CD4-positive, CD25-positive, alpha-beta regulatory T cell (primary cell): Measurements from ENCODE around the gene LPCAT3. TPM values are rescaled to one million over a fixed set of nuclear protein-coding genes. Genes with fewer than 3 reads are reported as not detected.

Experiments used
- ATAC-seq, 2 donors: fragments of 150-1000 bp; cut with Tn5 transposase; one replicate each; pipeline ENCODE4 v1.10.0; 2021; ENCODE audit warnings: low read depth in 2 of 2, moderate number of reproducible peaks in 2 of 2, moderate library complexity in 1 of 2
- DNase-seq, 3 donors: peaks; one replicate each; pipeline versions ENCODE4 v3.0.0 to v3.0.0-alpha.2; 2012 to 2022; ENCODE audit warnings: mixed read lengths in 1 of 3
- H3K27ac ChIP-seq: one replicate; pipeline ENCODE4 v1.7.0; 2013; ENCODE audit warnings: mild to moderate bottlenecking, low read length; ENCODE audit not compliant: insufficient read depth, poor library complexity, severe bottlenecking
- H3K27me3 ChIP-seq: one replicate; pipeline ENCODE4 v1.7.0; 2013; ENCODE audit warnings: low read length; ENCODE audit not compliant: control insufficient read depth, insufficient read depth
- H3K36me3 ChIP-seq: one replicate; pipeline ENCODE4 v1.7.0; 2013; ENCODE audit warnings: mild to moderate bottlenecking, low read length, moderate library complexity; ENCODE audit not compliant: control insufficient read depth, insufficient read depth
- H3K4me1 ChIP-seq: 2 replicates; pipeline ENCODE4 v1.7.0; 2013; ENCODE audit warnings: mild to moderate bottlenecking, low read length; ENCODE audit not compliant: insufficient read depth, control insufficient read depth, poor library complexity, severe bottlenecking
- H3K4me3 ChIP-seq: one replicate; pipeline ENCODE4 v1.7.0; 2013; ENCODE audit warnings: low read depth, mild to moderate bottlenecking, low read length, moderate library complexity
- H3K9me3 ChIP-seq, 2 experiments: 1 replicate in 1 of 2; 2 replicates in 1 of 2; pipeline ENCODE4 v1.7.0; 2013; ENCODE audit warnings: low read length in 2 of 2, mild to moderate bottlenecking in 1 of 2, moderate library complexity in 1 of 2; ENCODE audit not compliant: control insufficient read depth in 2 of 2
- H3K27ac Mint-ChIP-seq, 3 donors: one replicate each; pipeline ENCODE4 v1.8.0; 2020 to 2022; ENCODE audit warnings: mild to moderate bottlenecking in 3 of 3, mixed read lengths in 3 of 3, moderate library complexity in 2 of 3
- H3K27me3 Mint-ChIP-seq: one replicate; pipeline ENCODE4 v1.8.0; 2022; ENCODE audit warnings: mild to moderate bottlenecking, mixed read lengths
- H3K36me3 Mint-ChIP-seq: one replicate; pipeline ENCODE4 v1.8.0; 2020; ENCODE audit warnings: mixed read lengths
- H3K4me1 Mint-ChIP-seq, 4 donors: one replicate each; pipeline ENCODE4 v1.8.0; 2020 to 2022; ENCODE audit warnings: mixed read lengths in 4 of 4, mild to moderate bottlenecking in 1 of 4
- H3K4me3 Mint-ChIP-seq, 4 donors: one replicate each; pipeline ENCODE4 v1.8.0; 2020 to 2022; ENCODE audit warnings: mild to moderate bottlenecking in 4 of 4, mixed read lengths in 4 of 4, moderate library complexity in 3 of 4
- H3K9me3 Mint-ChIP-seq, 7 donors: one replicate each; pipeline ENCODE4 v1.8.0; 2020 to 2022; ENCODE audit warnings: mixed read lengths in 7 of 7, mild to moderate bottlenecking in 3 of 7, moderate library complexity in 2 of 7
- polyA plus RNA-seq, 4 donors: library from polyadenylated mRNA; unstranded; fragments of 300-500 nt; fragmentation: Illumina TruSeq; gene quantifications; one replicate each; pipeline ENCODE4 v1.2.3, GENCODE V29; 2021
- total RNA-seq: library from RNA; stranded (reverse); gene quantifications from one replicate; pipeline ENCODE4 v1.2.3, GENCODE V29; 2022

Gene LPCAT3
- total and polyA plus RNA-seq, 5 donors from 2014 or later, result 25.0 to 32.8 (median 30.8) TPM

GRCh38 chr12:6979021-6979420 is 39.3 kb downstream of the LPCAT3 start:
- Mint-ChIP-seq H3K9me3 (no peaks in the 10 kb centered on the region), H3K27ac (peak overlapping the region in 1 of 3 donors; percentile 9), H3K36me3 (peaks cover 32% of the 10 kb centered on the region), H3K27me3 (no peaks in the 10 kb centered on the region), H3K4me3 (no peak overlapping the region), H3K4me1 (peaks cover 0 to 5% (median under 1%) of the 10 kb centered on the region in 4 donors)
- H3K4me3 ChIP-seq, result no peak overlapping the region
- H3K27me3 ChIP-seq, result no peaks in the 10 kb centered on the region
- ATAC-seq (no peak), DNase-seq (no peak)
- peaks cover 81% of the 10 kb centered on the region for H3K36me3 ChIP-seq
- no peaks in the 10 kb centered on the region for H3K4me1 ChIP-seq
- H3K27ac ChIP-seq, result no peak overlapping the region
- H3K9me3 ChIP-seq, result no peaks in the 10 kb centered on the region

DNA sequence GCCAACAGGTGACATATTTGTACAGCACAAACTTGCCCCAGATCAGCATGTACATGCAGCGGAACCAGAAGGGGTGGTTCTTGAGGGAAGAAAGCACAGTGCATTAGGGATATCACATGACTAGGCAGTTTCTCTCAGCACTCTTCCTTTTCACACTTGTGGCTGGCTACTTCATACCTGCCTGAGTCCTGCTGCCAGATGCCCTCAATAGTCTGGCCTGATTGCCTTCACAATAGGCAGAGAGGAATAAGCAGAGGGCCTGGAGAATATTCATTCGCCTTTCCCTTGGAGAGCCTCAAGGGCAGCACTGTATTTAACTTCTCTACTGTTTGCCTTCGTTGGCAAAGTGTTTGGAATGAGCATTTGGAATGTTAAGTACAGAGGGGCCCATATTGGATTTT is 39.7 kb downstream of the LPCAT3 start:
- Mint-ChIP-seq H3K27ac (peak overlapping the region in 1 of 3 donors; percentile 78), H3K27me3 (no peaks in the 10 kb centered on the region), H3K9me3 (no peaks in the 10 kb centered on the region), H3K4me3 (no peak overlapping the region), H3K4me1 (peaks cover 0 to 9% (median 4%) of the 10 kb centered on the region in 4 donors), H3K36me3 (peaks cover 32% of the 10 kb centered on the region)
- H3K4me3 ChIP-seq, result no peak overlapping the region
- ATAC-seq (no peak), DNase-seq (no peak)
- no peaks in the 10 kb centered on the region for H3K9me3 ChIP-seq
- H3K27ac ChIP-seq, result no peak overlapping the region
- peaks cover 83% of the 10 kb centered on the region for H3K36me3 ChIP-seq
- no peaks in the 10 kb centered on the region for H3K27me3 ChIP-seq
- no peaks in the 10 kb centered on the region for H3K4me1 ChIP-seq

DNA sequence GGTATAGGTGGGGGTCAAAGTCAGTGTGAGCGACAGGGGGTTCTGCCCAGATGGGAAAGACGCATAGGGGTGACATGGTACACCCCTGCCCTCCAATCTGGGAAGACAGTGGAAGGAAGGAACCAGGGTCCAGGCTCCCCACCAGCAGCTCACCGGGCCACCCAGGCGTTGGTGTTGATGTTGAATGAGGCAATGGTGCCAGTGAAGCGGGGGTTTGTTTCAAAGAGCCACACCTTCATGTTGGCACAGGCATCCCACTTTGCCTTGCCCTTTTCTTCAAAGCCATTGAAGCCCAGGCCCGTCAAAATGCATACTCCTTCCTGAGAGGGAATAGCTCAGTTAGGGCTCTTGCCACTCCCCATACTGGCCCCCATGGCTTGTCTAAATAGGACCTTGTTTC is 40.1 kb downstream of the LPCAT3 start:
- H3K27ac ChIP-seq, result no peak overlapping the region
- peak overlapping the region in 1 of 3 donors; percentile 78 for H3K27ac Mint-ChIP-seq
- H3K36me3 Mint-ChIP-seq, result peaks cover 29% of the 10 kb centered on the region
- peaks cover 81% of the 10 kb centered on the region for H3K36me3 ChIP-seq
- ATAC-seq (no peak), DNase-seq (no peak)
- H3K9me3 ChIP-seq, result no peaks in the 10 kb centered on the region
- H3K27me3 Mint-ChIP-seq, result no peaks in the 10 kb centered on the region
- H3K4me3 Mint-ChIP-seq, result no peak overlapping the region
- H3K4me3 ChIP-seq, result no peak overlapping the region
- H3K4me1 Mint-ChIP-seq, result peaks cover 0 to 9% (median 4%) of the 10 kb centered on the region in 4 donors
- H3K9me3 Mint-ChIP-seq, result no peaks in the 10 kb centered on the region
- H3K27me3 ChIP-seq, result no peaks in the 10 kb centered on the region
- no peaks in the 10 kb centered on the region for H3K4me1 ChIP-seq

DNA sequence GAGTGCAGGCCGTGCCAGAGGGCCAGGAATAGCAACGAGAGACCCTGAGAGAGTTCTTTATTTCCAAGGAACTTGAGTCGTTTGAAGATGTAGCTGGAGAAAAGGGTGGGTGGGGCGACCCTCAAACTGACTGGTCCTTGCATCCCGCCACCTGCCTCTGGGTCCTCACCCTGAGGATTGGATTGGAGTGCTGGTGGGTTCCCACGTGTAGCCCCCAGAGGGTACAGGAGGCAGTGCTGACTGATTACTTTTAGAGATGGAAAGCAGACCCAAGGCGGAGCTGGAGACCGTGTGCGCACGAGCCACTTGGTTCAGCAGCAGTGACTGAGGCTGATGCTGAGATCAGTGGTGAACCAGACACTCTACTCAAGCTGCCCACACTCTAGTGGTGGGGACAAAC is 40.6 kb downstream of the LPCAT3 start:
- DNase-seq, result no peak
- Mint-ChIP-seq H3K4me1 (peaks cover 0 to 9% (median 7%) of the 10 kb centered on the region in 4 donors), H3K27ac (no peak overlapping the region), H3K4me3 (no peak overlapping the region), H3K27me3 (no peaks in the 10 kb centered on the region), H3K36me3 (peaks cover 26% of the 10 kb centered on the region), H3K9me3 (no peaks in the 10 kb centered on the region)
- no peak overlapping the region for H3K4me3 ChIP-seq
- H3K36me3 ChIP-seq, result peaks cover 77% of the 10 kb centered on the region
- H3K27ac ChIP-seq, result no peak overlapping the region
- H3K9me3 ChIP-seq, result no peaks in the 10 kb centered on the region
- ATAC-seq, result no peak
- H3K4me1 ChIP-seq, result no peaks in the 10 kb centered on the region
- H3K27me3 ChIP-seq, result no peaks in the 10 kb centered on the region

DNA sequence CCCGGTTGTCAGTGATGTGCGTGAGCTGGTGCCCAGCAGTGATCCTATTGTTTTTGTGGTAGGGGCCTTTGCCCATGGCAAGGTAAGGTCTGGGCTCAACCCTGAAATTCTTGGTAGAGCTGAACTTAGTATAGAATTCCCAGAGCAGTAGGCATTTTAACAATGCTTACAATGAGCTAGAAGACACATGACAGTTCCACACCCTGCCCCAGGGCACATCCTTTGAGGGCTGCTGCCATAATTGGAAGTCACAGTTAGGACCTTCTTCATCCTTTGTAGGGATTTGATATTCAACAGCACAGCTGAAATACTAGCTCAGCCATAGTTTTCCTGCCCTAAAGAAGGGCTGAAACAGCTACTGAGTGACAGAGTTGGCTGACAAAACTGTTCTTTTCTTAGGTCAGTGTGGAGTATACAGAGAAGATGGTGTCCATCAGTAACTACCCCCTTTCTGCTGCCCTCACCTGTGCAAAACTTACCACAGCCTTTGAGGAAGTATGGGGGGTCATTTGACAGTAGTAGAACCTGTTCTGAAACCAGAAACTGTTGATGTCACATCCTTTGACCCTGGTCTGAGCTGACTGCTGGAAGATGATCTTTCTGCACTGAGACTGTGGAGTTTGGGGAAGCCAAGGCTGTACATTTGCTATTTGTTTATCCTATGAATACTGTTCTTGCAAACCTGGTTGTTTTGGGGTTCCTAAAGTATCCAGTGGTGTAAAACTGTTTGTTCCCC is 42.8 kb downstream of the LPCAT3 start:
- H3K9me3 ChIP-seq, result no peaks in the 10 kb centered on the region
- H3K4me3 ChIP-seq, result no peak overlapping the region
- H3K4me1 ChIP-seq, result peaks cover 7% of the 10 kb centered on the region
- H3K4me1 Mint-ChIP-seq, result peaks cover 12 to 27% (median 24%) of the 10 kb centered on the region in 4 donors
- no peak overlapping the region for H3K27ac Mint-ChIP-seq
- no peaks in the 10 kb centered on the region for H3K9me3 Mint-ChIP-seq
- peaks cover 59% of the 10 kb centered on the region for H3K36me3 ChIP-seq
- ATAC-seq (no peak), DNase-seq (no peak)
- H3K36me3 Mint-ChIP-seq, result peaks cover 19% of the 10 kb centered on the region
- peak overlapping the region in 1 of 4 donors; percentile 66 for H3K4me3 Mint-ChIP-seq
- no peaks in the 10 kb centered on the region for H3K27me3 Mint-ChIP-seq
- H3K27ac ChIP-seq, result no peak overlapping the region
- H3K27me3 ChIP-seq, result no peaks in the 10 kb centered on the region

DNA sequence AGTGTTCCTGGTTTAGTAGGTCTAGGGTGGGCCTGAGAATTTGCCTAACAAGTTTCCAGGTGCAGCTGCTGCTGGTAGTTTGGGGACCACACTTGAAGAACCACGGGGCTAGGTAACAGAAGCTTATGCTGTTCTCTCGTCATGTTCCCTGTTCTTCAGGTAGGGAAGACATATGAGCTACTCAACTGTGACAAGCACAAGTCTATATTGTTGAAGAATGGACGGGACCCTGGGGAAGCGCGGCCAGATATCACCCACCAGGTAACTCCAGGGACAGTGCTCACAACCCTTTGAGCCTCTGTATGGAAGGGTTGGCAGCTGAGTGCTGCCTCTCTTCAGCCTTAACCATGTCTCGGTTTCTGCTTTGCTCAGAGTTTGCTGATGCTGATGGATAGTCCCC is 44.1 kb downstream of the LPCAT3 start:
- H3K36me3 Mint-ChIP-seq, result peaks cover 20% of the 10 kb centered on the region
- peaks cover 13 to 37% (median 27%) of the 10 kb centered on the region in 4 donors for H3K4me1 Mint-ChIP-seq
- no peak for DNase-seq
- no peak for ATAC-seq
- no peaks in the 10 kb centered on the region for H3K9me3 Mint-ChIP-seq
- no peak overlapping the region for H3K27ac Mint-ChIP-seq
- no peak overlapping the region for H3K4me3 Mint-ChIP-seq
- Histone ChIP-seq H3K4me3 (no peak overlapping the region), H3K36me3 (peaks cover 51% of the 10 kb centered on the region), H3K4me1 (peaks cover 19% of the 10 kb centered on the region), H3K9me3 (no peaks in the 10 kb centered on the region), H3K27ac (no peak overlapping the region), H3K27me3 (no peaks in the 10 kb centered on the region)
- no peaks in the 10 kb centered on the region for H3K27me3 Mint-ChIP-seq

GRCh38 chr12:6970096-6970527 is 48.2 kb downstream of the LPCAT3 start:
- no peaks in the 10 kb centered on the region for H3K9me3 Mint-ChIP-seq
- Histone ChIP-seq H3K27ac (peak overlapping the region; percentile 90), H3K9me3 (no peaks in the 10 kb centered on the region), H3K36me3 (peaks cover 53% of the 10 kb centered on the region), H3K27me3 (no peaks in the 10 kb centered on the region), H3K4me1 (peaks cover 25% of the 10 kb centered on the region), H3K4me3 (peak overlapping the region; percentile 99)
- ATAC-seq (peak in 1 of 2 donors; percentile 0), DNase-seq (peak in 1 of 3 donors; percentile 16)
- peak overlapping the region; percentile 96 to 100 (median 100) for H3K4me3 Mint-ChIP-seq
- H3K27ac Mint-ChIP-seq, result peak overlapping the region; percentile 26 to 100 (median 99)
- H3K27me3 Mint-ChIP-seq, result no peaks in the 10 kb centered on the region
- H3K36me3 Mint-ChIP-seq, result peaks cover 20% of the 10 kb centered on the region
- H3K4me1 Mint-ChIP-seq, result peaks cover 17 to 50% (median 41%) of the 10 kb centered on the region in 4 donors

- no peak for DNase-seq
- Mint-ChIP-seq H3K36me3 (peaks cover 20% of the 10 kb centered on the region), H3K9me3 (no peaks in the 10 kb centered on the region), H3K4me3 (peak overlapping the region; percentile 86 to 100 (median 98)), H3K27me3 (no peaks in the 10 kb centered on the region), H3K4me1 (peaks cover 17 to 62% (median 38%) of the 10 kb centered on the region in 4 donors), H3K27ac (peak overlapping the region in 2 of 3 donors; percentile 91 to 99)
- Histone ChIP-seq H3K27me3 (no peaks in the 10 kb centered on the region), H3K36me3 (peaks cover 42% of the 10 kb centered on the region), H3K27ac (no peak overlapping the region), H3K9me3 (no peaks in the 10 kb centered on the region), H3K4me3 (peak overlapping the region; percentile 64), H3K4me1 (peaks cover 32% of the 10 kb centered on the region)
- ATAC-seq, result no peak
Observed at GRCh38 chr12:6968426-6968825, 49.9 kb downstream of the LPCAT3 start.
